Fibroblast of the aortic adventitia (primary cell): Measurements from ENCODE around the gene SIK2. TPM values are rescaled to one million over a fixed set of nuclear protein-coding genes. Genes with fewer than 3 reads are reported as not detected.

ENCODE experiments used
- DNase-seq: peaks from one replicate; pipeline ENCODE4 v3.0.0-alpha.2; 2010; ENCODE audit warnings: low read depth
- H3K4me3 ChIP-seq: 2 replicates; pipeline ENCODE4 v1.5.1; 2011; ENCODE audit warnings: low read depth, mild to moderate bottlenecking, control low read depth, low read length, moderate library complexity
- total RNA-seq: library from RNA; depleted of rRNA; stranded (reverse); fragments of >200 nt; gene quantifications from 2 replicates; pipeline ENCODE4 v1.2.3, GENCODE V29; 2012; ENCODE audit warnings: low replicate concordance
- TF ChIP-seq, protein P1 (sequence below): IDR thresholded peaks from 2 replicates; pipeline ENCODE4 v1.5.1; 2011; ENCODE audit warnings: mild to moderate bottlenecking, low read length, control low read depth, inconsistent platforms; ENCODE audit not compliant: insufficient read depth

SIK2 gene
- total RNA-seq, 1 donor, result 16.6 TPM

DNA sequence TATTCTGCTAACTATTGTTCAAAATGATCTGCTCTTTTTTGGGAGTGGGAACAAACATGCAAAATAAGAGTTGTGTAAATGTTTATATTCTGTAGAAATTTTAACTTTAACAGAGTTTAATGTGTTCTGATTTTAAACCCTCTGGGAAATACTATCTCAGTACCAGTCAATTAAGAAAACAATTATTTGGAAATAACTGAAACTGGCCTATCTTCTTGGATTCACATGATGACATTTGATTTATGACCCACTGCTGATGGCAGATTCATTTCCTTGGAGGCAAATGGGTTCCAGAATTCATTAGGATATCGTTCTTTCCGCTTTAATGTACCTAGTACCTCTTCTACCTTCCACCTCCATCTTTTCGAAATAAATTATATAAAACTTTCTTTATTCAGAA is 5.5 kb downstream of the SIK2 start:
- no peak for DNase-seq
- no peak overlapping the region for H3K4me3 ChIP-seq
- TF ChIP-seq, protein P1, sequence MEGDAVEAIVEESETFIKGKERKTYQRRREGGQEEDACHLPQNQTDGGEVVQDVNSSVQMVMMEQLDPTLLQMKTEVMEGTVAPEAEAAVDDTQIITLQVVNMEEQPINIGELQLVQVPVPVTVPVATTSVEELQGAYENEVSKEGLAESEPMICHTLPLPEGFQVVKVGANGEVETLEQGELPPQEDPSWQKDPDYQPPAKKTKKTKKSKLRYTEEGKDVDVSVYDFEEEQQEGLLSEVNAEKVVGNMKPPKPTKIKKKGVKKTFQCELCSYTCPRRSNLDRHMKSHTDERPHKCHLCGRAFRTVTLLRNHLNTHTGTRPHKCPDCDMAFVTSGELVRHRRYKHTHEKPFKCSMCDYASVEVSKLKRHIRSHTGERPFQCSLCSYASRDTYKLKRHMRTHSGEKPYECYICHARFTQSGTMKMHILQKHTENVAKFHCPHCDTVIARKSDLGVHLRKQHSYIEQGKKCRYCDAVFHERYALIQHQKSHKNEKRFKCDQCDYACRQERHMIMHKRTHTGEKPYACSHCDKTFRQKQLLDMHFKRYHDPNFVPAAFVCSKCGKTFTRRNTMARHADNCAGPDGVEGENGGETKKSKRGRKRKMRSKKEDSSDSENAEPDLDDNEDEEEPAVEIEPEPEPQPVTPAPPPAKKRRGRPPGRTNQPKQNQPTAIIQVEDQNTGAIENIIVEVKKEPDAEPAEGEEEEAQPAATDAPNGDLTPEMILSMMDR, result no peak

- peak; percentile 94 for DNase-seq
- no peak overlapping the region for H3K4me3 ChIP-seq
- TF ChIP-seq, protein P1, result no peak
These were observed 10.0 kb downstream of the SIK2 start for GRCh38 chr11:111612224-111612623.

DNA sequence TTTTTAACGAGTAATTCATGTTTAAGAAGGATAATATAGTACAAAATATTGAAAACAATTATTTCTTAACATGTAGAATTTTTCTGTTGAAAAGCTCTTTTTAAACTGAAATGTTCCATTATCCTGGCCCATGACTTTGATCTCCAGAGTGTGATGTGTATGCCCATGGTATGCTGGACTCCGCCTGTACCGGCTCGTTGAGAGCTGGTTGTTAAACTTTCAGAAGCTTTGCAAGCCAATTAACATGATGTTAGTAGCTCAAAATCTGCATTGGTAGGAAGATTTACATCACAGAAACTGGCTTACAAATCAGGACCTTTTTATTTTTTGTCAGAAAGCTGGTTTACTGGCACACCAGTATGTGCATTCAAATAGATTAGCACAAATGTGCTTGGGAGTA is 15.0 kb downstream of the SIK2 start:
- TF ChIP-seq, protein P1, result no peak
- no peak overlapping the region for H3K4me3 ChIP-seq
- no peak for DNase-seq

- TF ChIP-seq, protein P1, result no peak
- DNase-seq, result no peak
- H3K4me3 ChIP-seq, result no peak overlapping the region
These were observed 18.3 kb downstream of the SIK2 start for GRCh38 chr11:111620518-111620917.

DNA sequence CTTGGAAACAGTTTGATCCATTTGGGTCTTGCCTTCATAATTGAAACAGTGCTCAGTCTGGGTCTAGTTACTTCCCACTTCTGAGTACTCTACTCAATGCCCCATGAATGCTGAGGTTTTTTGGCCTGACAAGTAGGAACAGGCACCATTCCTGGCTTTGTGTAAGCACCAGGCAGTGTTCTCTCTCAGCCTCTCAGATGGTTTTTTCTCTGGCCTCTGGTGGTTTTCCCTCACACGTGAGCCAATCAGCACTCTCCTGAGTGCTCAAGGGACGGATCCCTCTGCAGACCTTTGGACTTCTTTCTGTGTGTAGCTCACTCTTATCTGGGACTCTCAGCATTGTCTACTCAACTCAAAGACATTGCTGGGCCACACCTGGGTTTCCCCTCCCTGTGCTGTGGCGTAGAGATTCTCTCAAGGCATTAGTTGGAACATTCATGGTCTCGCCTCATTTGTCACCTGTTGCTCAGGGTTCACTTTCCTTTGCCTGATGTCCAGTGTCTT is 21.3 kb downstream of the SIK2 start:
- H3K4me3 ChIP-seq, result no peak overlapping the region
- DNase-seq, result no peak
- TF ChIP-seq, protein P1, result no peak

- no peak for DNase-seq
- H3K4me3 ChIP-seq, result no peak overlapping the region
- TF ChIP-seq, protein P1, result no peak
These were observed 22.4 kb downstream of the SIK2 start for GRCh38 chr11:111624608-111625007.

DNA sequence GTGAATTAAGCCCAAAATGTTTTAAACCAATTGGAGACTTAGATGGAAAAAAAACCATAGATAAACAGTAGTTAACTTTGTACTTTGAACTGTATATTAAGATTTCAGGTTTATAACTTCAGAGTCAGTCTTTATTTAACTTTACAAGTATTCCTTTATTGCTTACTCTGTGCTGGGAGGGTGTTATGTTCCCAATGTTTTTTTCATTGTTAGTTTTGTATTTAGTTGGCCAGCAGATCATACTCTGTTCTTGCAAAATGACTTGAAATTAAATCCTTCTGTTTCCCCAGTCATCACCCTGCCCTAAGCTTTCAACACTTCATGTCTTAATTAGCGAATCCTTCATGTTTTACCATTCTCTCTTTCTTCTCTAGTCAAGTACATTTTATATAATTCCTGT is 25.3 kb downstream of the SIK2 start:
- peak; percentile 40 for DNase-seq
- TF ChIP-seq, protein P1, result no peak
- no peak overlapping the region for H3K4me3 ChIP-seq
